ENCODE measurements around the gene DENND4A.
A peak's percentile ranks its signal among the peaks of the same experiment; 100 is the strongest.
"Not testable (repeated sequence)": the region's sequence is repeated elsewhere in the genome, so short reads cannot be mapped to it uniquely, and the experiment has no call there.

DENND4A gene

GRCh38 chr15:65626856-65627255, 165.2 kb downstream of the DENND4A start:
- no peak for FAIRE-seq

- FAIRE-seq = no peak
Observed at GRCh38 chr15:65623103-65623502, 169.0 kb downstream of the DENND4A start.

- no peak for FAIRE-seq
Observed at GRCh38 chr15:65621638-65622037, 170.5 kb downstream of the DENND4A start, which contains the start of gene SLC24A1. SLC24A1 (plus strand) TSS chr15:65621938; CDS start chr15:65624081, 2,143 bp downstream.

GRCh38 chr15:65620833-65621232, 171.3 kb downstream of the DENND4A start:
- FAIRE-seq = no peak

- FAIRE-seq = no peak
Observed at GRCh38 chr15:65619626-65620290, 172.3 kb downstream of the DENND4A start.

GRCh38 chr15:65618560-65619109, 173.5 kb downstream of the DENND4A start:
- FAIRE-seq = no peak

- not testable (repeated sequence) for FAIRE-seq
Observed at GRCh38 chr15:65615887-65616286, 176.2 kb downstream of the DENND4A start.

- no peak for FAIRE-seq
Observed at GRCh38 chr15:65612949-65613744, 178.9 kb downstream of the DENND4A start.

- no peak for FAIRE-seq
Observed at GRCh38 chr15:65612616-65612946, 179.5 kb downstream of the DENND4A start.

GRCh38 chr15:65611888-65612615, 180.0 kb downstream of the DENND4A start:
- FAIRE-seq = no peak

GRCh38 chr15:65610871-65611718, 181.0 kb downstream of the DENND4A start, which contains the start of gene INTS14:
INTS14 (minus strand) TSS chr15:65611131; CDS start chr15:65607380, 3,751 bp downstream.
- FAIRE-seq = peak; percentile 90
